ENCODE measurements around the gene PRKCI.
"Not testable (repeated sequence)": the region's sequence is repeated elsewhere in the genome, so short reads cannot be mapped to it uniquely, and the experiment has no call there.

PRKCI gene

DNA sequence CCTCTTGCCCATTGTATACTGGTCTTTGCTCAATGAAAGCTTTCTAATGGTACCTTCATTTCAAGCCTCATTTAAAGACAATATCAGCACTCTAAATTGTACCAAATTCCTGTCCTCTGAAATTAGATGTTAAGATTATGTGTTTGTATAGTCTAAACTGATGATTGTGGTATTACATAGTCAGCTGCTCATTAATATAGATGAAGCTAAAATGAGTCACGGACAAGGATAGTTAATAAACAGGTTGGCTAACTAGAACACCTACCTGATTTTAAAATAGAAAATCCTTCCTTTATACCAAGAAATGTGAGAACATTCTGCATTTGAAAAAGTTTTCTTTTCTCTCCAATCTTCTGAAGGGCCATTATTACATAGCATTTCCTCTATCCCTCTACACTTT, 2.9 kb downstream of the PRKCI start:
- no peak for DNase-seq

DNA sequence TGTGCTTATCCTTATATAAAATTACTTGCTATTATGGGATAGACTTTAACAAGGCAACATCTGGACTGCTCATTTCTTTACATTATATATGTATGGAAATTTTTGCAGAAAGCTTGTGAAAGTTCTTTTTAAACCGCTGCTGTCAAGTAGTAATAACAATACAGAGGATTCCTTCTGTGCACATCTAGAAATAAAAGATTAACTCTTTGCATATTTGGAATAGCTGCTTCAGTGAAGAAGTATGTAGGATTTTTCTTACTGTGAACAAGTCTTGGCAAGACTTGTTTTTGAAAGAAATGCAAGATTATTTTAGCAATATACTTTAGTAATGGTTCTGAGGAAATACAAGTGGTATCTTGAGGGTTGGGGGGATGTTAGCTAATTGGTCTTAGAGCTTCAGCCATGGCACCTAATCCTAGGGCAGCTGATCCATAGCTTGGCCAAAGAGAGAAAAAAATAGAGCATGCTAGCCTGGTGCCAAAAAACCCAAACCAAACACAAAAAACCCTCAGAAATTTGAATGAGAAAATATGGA, 4.3 kb downstream of the PRKCI start:
- DNase-seq = no peak

DNA sequence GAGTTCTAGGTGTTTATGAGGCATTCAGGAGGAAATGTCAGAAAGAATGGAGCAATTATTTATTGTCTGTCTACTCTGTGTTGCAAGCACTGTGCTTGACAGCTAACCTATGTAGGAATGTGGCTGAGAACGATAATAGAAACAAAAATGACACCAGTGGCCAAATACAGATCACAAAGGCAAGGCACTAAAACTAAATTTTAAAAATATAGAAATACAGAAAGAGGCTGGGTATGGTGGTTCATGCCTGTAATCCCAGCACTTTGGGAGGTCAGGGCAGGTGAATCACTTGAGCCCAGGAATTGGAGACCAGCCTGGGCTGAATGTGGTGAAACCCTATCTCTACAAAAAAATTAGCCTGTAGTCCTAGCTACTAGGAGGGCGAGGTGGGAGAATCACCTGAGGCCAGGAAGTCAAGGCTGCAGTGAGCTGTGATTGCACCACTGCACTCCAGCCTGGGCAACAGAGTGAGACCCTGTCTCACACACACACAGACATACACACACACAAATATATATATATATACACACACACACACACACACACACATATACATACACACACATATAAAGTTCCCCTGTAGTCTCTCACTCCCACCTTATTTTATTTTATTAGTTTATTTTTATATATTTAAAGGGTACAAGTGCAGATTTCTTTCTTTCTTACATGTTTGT, 6.0 kb downstream of the PRKCI start:
- DNase-seq = no peak

DNA sequence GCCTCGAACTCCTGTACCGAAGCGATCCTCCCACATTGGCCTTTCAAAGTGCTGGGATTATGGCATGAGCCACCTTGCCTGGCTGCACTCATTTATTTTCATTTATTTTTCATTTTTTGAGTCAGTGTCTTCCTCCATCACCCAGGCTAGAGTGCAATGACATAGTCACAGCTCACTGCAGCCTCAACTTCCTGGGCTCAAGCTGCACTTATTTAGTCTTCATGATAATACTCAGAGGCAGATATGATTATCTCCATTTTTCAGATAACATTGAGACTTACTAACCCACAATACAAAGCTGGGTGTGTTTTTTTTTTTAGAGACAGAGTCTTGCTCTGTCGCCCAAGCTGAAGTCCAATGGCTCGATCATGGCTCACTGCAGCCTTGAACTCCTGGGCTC, 10.0 kb downstream of the PRKCI start:
- no peak for DNase-seq

DNA sequence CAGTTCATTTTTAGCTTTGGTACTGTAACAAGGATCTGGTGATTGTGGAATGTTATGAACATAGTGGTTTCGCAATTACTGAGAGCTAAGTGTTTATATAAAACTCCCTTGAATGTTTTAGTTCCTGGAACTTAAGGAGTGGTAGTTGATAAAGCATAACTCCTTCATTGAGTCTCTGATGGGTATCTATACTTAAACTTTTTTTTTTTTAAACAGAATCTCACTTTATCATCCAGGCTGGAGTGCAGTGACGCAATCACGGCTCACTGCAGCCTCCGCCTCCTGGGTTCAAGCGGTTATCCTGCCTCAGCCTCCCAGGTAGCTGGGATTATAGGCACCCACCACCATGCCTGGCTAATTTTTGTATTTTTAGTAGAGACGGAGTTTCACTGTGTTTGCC, 11.3 kb downstream of the PRKCI start:
- peak in 2 of 4 experiments; percentile 9 to 42 for DNase-seq

DNA sequence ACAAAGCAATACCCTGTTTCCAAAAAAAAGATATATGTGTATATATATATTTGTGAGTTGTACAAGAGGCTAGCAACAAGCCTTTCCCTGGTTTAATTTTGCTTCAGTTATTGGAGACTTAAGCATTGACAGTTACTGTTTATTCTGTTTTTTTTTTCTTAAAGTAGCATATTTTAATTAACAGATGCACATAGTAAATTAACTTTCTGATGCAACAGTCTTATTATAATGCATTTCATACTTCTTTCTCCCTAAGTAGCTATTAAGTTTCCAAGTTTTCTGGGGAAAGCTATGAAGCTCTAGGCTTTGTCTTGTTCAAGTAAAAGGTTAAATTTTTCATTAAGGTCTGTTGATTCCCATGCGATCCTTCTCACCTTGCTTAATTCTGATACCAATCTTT, 17.9 kb downstream of the PRKCI start:
- DNase-seq = no peak

DNA sequence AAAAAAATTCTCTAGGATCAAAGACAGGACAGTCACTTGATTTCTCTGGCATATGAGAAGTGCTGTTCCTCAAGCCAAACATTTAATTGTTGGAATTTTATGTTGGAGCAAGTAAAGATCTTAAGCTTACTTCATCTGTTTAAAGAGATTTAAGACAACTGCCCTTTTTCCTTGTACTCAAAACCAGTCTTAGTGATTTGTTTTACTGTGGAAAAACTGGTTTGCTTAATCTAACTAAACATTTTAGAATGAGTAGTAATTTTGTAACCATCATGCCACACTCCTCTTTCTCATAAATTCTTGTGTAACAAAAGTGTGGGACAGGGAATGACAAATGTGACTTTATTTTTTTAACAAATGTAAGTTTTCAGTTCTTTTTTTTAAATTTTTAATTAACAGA, 18.4 kb downstream of the PRKCI start:
- no peak for DNase-seq

DNA sequence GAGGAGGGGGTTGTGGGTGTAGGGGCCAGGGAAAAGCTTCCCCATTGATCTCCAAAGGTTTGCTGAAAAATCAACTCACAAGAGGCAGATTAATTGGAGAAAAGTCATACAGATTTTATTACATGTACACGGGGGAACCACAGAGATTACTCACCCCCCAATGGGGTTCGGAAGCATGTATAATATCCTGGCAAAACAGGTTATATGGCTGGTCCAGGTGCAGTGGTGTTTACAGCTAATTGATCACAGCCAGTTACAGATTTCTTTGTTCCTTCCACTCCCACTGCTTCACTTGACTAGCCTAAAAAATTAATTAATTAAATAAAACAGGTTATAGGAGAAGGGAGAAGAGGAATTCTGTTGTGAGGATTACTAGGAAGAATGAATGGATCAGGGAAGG, 22.4 kb downstream of the PRKCI start:
- no peak for DNase-seq

DNA sequence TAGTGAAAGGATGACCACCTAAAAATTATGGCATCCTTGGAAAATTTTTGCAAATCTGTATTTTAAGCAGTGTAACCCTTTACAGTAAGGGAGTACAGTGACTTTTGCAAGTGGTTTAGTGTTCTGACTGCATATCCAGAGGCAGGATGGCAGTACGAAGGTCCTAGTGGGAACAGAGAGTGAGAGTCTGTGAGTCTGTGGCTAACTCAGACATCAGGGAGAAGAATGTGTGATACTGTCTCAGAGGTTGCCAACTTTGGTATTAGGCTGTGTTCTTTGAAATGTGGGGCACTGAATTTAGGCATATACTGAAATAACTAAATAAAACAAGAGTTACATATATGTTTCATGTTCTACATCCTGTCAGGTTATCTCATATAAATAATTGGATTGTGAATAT, 25.7 kb downstream of the PRKCI start:
- no peak for DNase-seq

DNA sequence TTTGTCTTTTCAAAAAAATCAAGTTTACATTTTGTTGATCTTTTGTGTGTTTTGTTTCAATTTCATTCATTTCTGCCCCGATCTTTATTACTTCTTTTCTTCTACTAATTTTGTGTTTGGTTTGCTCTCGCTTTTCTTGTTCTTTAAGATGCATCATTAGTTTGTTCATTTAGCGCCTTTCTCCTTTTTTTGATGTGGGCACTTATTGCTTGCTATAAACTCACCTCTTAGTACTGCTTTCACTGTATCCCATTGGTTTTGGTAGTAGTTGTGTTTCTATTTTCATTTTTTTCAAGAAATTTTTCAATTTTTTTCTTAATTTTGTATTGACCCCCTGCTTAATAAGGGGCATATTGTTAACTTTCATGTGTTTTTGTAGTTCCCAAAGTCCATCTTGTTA, 34.4 kb downstream of the PRKCI start:
- no peak for DNase-seq

DNA sequence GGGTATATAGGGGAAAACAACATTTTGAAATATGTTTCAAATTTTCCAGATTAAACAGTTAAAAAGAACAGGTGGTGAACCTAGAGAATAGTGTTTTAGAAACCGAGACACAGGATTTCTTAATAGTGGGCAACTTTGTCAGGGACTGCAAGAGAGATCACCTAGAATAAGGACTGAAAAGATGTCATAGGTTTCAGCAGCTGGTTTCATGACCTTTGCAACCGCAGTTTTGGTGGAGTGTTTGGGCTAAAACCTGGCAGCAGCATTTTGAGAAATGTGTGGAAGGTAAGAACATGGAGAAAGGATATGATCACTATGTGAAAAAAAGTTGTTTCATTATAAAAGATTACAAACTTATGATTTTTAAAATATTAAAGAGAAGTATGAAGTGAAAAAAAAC, 34.9 kb downstream of the PRKCI start:
- no peak for DNase-seq

DNA sequence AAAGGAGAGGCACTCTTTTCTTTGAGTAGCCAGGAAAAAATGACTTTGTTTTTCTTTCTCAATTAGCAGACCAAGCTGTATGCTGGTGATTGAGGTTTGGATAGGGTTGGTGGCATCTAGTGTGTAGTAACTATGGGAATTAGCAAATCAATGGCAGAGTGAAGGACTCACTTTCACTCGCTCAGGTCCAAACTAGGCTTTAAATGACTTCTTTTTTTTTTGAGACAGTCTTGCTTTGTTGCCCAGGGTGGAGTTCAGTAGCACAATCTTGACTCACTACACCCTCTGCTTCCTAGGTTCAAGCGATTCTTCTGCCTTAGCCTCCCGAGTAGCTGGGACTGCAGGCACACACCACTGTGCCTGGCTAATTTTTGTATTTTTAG, 35.9 kb downstream of the PRKCI start:
- DNase-seq = no peak

DNA sequence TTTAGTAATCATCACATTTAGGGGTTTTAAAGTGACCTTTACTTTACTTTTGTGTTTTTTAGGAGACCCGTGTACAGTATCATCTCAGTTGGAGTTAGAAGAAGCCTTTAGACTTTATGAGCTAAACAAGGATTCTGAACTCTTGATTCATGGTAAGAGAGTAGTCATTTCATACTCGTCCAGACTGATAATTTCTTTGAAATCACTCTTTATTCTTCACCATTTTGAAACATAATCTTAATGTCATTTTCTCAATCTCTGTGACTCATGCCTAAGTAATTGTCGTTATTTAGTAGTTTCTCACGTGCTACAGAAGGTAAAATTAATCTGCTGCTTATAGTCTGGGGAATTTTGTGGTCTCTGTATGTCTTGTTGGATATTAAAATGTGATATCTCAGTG, 37.7 kb downstream of the PRKCI start:
- DNase-seq = no peak

DNA sequence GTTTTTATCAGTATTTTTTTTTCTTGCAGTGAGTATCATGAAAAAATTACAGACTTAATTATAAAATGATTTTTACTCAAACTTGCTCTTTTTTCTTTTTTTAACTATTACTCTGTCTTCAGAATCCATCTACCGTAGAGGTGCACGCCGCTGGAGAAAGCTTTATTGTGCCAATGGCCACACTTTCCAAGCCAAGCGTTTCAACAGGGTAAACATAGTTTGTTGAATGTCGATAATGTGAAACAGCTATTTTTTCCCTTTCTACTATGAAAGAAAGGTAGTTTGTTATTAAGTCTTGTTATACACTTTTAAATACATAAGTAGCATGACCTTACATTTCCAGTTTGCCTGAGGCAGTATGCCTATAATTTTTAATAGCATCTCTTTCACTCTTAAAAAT, 45.6 kb downstream of the PRKCI start:
- DNase-seq = no peak

DNA sequence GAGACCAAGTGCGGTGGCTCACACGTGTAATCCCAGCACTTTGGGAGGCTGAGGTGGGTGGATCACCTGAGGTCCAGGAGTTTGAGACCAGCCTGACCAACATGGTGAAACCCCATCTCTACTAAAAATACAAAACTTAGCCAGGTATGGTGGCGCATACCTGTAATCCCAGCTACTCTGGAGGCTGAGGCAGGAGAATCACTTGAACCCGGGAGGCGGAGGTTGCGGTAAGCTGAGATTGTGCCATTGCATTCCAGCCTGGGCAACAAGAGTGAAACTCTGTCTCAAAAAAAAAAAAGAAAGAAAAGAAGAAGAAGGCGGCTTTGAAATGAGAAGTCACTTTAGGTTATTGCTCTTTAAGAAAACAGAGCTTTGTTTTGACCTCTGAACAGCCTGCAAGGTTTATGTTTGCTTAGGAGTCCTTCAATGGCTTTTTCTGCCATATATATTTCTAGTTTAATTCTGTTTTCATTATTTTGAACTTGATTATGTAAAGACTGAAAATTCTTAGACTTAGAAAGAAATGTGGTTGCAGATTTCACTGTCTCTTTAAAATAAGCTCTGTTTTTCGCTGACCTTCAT, 47.5 kb downstream of the PRKCI start:
- peak in 1 of 4 experiments; percentile 13 for DNase-seq

DNA sequence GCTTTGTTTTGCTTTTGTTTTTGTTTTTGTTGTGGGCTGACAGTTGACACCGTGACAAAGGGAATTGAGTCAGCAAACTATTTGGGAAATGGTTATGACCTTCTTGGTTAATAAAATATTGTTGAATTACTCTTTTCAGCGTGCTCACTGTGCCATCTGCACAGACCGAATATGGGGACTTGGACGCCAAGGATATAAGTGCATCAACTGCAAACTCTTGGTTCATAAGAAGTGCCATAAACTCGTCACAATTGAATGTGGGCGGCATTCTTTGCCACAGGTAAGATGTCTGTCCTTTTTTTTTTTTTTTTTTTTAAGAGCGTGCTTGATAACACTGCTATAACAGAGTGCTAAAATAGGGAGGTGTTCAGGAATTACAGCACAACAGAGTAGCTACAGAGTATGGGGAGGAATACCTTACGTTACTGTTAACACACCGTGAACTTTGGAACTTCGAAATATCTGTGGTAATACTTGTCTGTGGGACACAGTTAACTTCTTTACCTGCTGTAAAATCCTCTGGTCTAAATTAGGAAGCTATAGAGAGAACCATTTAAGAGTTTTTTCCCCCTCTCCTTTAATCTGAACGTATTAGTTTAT, 48.2 kb downstream of the PRKCI start:
- peak in 3 of 4 experiments; percentile 1 to 8 (median 5) for DNase-seq

DNA sequence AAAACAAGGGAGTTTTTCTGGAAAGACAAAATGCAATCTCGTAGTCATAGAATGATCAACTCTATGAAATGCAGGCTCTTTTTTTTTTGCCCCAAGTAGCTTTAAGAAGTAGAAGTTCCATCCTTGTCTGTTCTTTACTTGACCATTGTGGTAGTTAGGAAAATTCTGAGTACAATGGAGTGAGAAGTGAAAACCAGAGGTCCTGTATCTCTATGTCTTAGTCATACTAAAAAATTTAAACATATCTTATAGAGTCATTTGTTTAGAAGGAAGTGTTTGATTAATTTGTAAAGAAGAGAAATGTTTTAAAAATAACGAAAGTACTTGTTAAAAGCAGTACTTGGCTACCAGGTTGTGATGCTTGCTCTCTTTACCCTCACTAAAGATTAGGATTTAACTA, 52.4 kb downstream of the PRKCI start:
- no peak for DNase-seq

DNA sequence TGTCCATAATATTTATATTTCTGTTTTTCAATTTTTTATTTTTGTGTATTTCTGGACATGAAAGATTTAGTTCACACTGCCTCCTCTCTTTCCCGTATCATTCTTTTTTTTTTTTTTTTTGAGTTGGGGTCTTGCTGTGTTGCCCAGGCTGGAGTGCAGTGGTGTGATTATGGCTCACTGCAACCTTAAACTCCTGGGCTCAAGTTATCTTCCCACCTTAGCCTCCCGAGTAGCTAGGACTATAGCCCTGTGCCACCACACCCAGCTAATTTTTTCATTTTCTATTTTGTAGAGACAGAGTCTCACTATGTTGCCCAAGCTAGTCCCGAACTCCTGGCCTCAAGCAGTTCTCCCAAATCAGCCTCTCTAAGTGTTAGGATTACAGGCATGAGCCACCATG, 53.6 kb downstream of the PRKCI start:
- DNase-seq = no peak

DNA sequence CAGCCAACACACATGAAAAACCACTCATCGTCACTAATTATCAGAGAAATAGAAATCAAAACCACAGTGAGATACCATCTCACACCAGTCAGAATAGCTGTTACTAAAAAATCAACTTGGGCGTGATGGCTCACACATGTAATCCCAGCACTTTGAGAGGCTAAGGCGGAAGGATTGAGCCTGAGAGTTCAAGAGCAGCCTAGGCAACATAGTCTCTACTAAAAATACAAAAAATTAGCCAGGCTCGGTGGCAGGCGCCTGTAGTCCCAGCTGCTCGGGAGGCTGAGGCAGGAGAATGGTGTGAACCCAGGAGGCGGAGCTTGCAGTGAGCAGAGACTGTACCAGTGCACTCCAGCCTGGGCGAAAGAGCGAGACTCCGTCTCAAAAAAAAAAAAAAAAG, 55.1 kb downstream of the PRKCI start:
- DNase-seq = not testable (repeated sequence)

DNA sequence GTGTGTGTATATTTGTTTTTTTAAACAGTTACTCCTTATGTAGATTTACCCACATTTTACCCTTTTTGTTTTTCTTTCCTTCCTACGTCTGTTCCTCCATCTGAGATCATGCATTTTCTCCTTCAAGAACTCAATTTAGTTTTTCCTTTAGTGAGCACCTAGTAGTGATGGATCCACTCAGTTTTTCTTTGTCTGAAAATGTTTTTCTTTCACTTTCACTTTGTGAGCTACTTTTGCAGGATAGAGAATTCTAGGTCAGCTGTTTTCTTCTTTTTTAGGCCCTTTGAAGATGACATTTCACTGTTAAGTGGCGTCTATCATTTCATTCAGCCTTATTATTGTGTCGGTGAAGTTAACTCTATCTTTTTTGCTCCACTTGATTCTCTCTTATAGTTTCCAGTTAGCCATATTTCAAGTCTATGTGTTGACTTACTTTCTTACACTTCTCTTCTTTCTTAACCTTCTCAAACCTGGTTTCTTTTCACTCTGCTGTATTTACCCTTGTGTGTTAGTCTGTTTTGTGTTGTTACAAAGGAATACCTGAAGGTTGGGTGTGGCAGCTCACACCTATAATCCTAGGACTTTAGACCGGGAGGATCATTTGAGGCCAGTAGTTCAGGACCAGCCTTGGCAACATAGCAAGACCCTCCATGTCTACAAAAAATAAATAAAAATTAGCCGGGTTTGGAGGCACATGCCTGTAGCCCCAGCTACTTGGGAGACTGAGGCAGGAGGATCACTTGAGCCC, 55.8 kb downstream of the PRKCI start:
- DNase-seq = no peak

DNA sequence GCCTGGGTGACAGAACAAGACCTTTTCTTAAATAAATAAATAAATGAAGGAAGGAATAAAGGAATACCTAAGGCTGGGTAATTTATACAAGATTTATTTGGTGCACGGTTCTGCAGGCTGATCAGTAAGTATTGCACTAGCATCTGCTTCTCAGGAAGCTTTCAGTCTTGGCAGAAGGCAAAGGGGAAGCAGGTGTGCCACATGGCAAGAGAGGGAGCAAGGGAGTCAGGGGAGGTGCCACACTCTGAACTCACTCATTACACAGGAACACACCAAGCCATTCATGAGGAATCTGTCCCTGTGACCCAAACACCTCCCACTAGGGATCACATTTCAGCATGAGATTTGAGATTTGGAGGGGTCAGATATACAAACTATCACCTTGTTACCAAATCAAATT, 56.4 kb downstream of the PRKCI start:
- no peak for DNase-seq

DNA sequence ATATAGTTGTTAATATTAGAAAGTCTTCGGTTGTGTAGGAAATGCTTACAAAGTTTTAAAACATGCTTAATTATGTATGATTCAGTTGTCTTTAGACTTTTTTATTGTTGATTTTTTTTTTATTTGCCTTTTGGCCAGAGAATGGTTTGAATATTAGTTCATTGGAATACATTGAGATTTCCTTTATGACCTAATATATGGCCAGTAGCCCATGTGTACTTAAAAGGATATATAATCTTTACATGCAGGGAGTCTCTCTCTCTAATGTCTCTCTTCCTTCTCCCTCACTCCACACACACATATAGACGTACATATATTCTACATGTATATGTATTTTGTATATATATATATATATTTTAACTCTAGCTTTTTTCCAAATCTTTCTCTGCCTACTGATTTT, 68.0 kb downstream of the PRKCI start:
- DNase-seq = no peak

DNA sequence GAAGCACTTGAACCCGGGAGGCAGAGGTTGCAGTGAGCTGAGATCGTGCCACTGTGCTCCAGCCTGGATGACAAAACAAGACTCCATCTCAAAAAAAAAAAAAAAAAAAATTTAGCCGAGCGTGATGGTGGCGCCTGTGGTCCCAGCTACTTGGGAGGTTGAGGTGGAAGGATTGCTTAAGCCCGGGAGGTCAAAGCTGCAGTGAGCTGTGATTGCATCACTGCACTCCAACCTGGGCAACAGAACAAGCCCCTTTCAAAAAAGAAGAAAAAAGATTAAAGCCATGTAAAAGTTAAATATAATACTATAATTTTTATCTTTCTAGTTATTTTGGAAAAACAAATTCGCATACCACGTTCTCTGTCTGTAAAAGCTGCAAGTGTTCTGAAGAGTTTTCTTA, 73.4 kb downstream of the PRKCI start:
- DNase-seq = no peak

DNA sequence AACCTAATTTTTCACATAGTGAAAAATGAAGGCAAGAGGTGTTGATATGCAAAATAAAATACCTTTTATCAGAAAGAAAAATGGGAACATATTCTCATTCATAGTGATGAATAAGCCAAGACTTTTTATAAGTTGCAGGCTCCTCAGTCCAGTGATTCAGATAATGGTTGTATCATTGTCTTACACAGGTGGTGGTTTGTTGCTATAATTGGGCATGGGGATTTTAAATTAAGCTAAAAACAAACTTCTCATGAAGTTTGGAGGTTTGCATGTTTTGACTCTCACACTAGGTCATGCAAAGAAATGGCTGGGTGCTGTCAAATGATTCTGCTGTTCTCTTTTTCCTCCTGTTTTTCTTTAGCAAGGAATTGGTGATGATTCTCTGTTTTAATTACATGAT, 74.5 kb downstream of the PRKCI start:
- no peak for DNase-seq

Data from suppressor macrophage (primary cell).